GM04503 (cell line): Measurements from ENCODE around the gene DKKL1.

Experiments used
- DNase-seq: peaks from one replicate; pipeline ENCODE4 v3.0.0-alpha.2; 2012; ENCODE audit warnings: low read depth

Gene DKKL1

GRCh38 chr19:49396738-49397505 is 33.2 kb downstream of the DKKL1 start:
- DNase-seq, result no peak

- no peak for DNase-seq
Observed at GRCh38 chr19:49398001-49398615, 34.4 kb downstream of the DKKL1 start.

- no peak for DNase-seq
Observed at GRCh38 chr19:49398931-49399330, 35.3 kb downstream of the DKKL1 start.

- DNase-seq, result no peak
Observed at GRCh38 chr19:49400029-49400428, 36.4 kb downstream of the DKKL1 start.

- no peak for DNase-seq
Observed at GRCh38 chr19:49403404-49404187, 39.9 kb downstream of the DKKL1 start.

GRCh38 chr19:49407079-49407478 is 43.4 kb downstream of the DKKL1 start:
- no peak for DNase-seq

- no peak for DNase-seq
Observed at GRCh38 chr19:49407482-49408015, 43.9 kb downstream of the DKKL1 start.

- DNase-seq, result no peak
Observed at GRCh38 chr19:49408816-49409440, 45.3 kb downstream of the DKKL1 start.

- DNase-seq, result no peak
Observed at GRCh38 chr19:49409441-49410029, 45.9 kb downstream of the DKKL1 start.

GRCh38 chr19:49411681-49412326 is 48.1 kb downstream of the DKKL1 start:
- no peak for DNase-seq

- DNase-seq, result no peak
Observed at GRCh38 chr19:49413348-49413747, 49.7 kb downstream of the DKKL1 start.

GRCh38 chr19:49414256-49414655 is 50.6 kb downstream of the DKKL1 start:
- no peak for DNase-seq

GRCh38 chr19:49415102-49415809 is 51.6 kb downstream of the DKKL1 start:
- DNase-seq, result no peak

GRCh38 chr19:49415810-49416200 is 52.1 kb downstream of the DKKL1 start:
- DNase-seq, result no peak

GRCh38 chr19:49417088-49417487 is 53.4 kb downstream of the DKKL1 start:
- DNase-seq, result no peak

- no peak for DNase-seq
Observed at GRCh38 chr19:49418511-49418910, 54.8 kb downstream of the DKKL1 start.

- DNase-seq, result no peak
Observed at GRCh38 chr19:49419173-49419572, 55.5 kb downstream of the DKKL1 start.

GRCh38 chr19:49420227-49420626 is 56.5 kb downstream of the DKKL1 start:
- no peak for DNase-seq

- no peak for DNase-seq
Observed at GRCh38 chr19:49421039-49421877, 57.6 kb downstream of the DKKL1 start.

GRCh38 chr19:49421878-49422202 is 58.2 kb downstream of the DKKL1 start:
- no peak for DNase-seq
